GM23338 (cell line): Measurements from ENCODE around the gene GTF2E1. TPM values are rescaled to one million over a fixed set of nuclear protein-coding genes. Genes with fewer than 3 reads are reported as not detected.

ENCODE experiments used
- ATAC-seq: fragments of 200-7000 bp; cut with Tn5 transposase; 3 replicates; pipeline ENCODE4 v1.9.1; 2020
- DNase-seq: peaks from one replicate; pipeline ENCODE4 v3.0.0-alpha.2; 2015; ENCODE audit warnings: low spot score
- H2AFZ ChIP-seq: fragments of 200-600 bp; sonication (generic); 2 replicates; pipeline ENCODE4 v1.8.0; 2016; ENCODE audit warnings: antibody characterized with exemption, mild to moderate bottlenecking, moderate library complexity
- H3F3A ChIP-seq: fragments of 200-600 bp; sonication (generic); replicated peaks from 2 replicates; pipeline ENCODE4 v1.8.0; 2017; ENCODE audit warnings: antibody characterized with exemption, mixed run types, low read depth
- H3K27ac ChIP-seq: fragments of 200-600 bp; sonication (generic); 2 replicates; pipeline ENCODE4 v1.6.1; 2016; ENCODE audit warnings: low read depth
- H3K27me3 ChIP-seq: fragments of 200-600 bp; sonication (generic); 2 replicates; pipeline ENCODE4 v1.8.0; 2016; ENCODE audit warnings: mild to moderate bottlenecking, mixed run types, moderate library complexity; ENCODE audit not compliant: insufficient read depth
- H3K36me3 ChIP-seq: fragments of 200-600 bp; sonication (generic); 2 replicates; pipeline ENCODE4 v1.8.0; 2016; ENCODE audit warnings: mild to moderate bottlenecking; ENCODE audit not compliant: insufficient read depth
- H3K4me1 ChIP-seq: fragments of 200-600 bp; sonication (generic); 2 replicates; pipeline ENCODE4 v1.8.0; 2016; ENCODE audit warnings: mild to moderate bottlenecking, moderate library complexity; ENCODE audit not compliant: insufficient read depth
- H3K4me2 ChIP-seq: fragments of 200-600 bp; sonication (generic); 2 replicates; pipeline ENCODE4 v1.7.1; 2017; ENCODE audit warnings: mixed run types
- H3K4me3 ChIP-seq: fragments of 200-600 bp; sonication (generic); 2 replicates; pipeline ENCODE4 v1.6.1; 2016; ENCODE audit warnings: mixed run types
- H3K79me2 ChIP-seq: fragments of 200-600 bp; sonication (generic); replicated peaks from 2 replicates; pipeline ENCODE4 v1.8.0; 2017; ENCODE audit warnings: mild to moderate bottlenecking; ENCODE audit not compliant: insufficient read depth
- H3K9me2 ChIP-seq: fragments of 200-600 bp; sonication (generic); 2 replicates; pipeline ENCODE4 v1.8.0; 2017; ENCODE audit not compliant: insufficient read depth
- H4K20me1 ChIP-seq: fragments of 200-600 bp; sonication (generic); replicated peaks from 2 replicates; pipeline ENCODE4 v1.8.0; 2017; ENCODE audit warnings: mild to moderate bottlenecking; ENCODE audit not compliant: insufficient read depth
- H3K27ac Mint-ChIP-seq: 2 replicates; pipeline ENCODE4 v1.8.0; 2020; ENCODE audit warnings: inconsistent platforms, mild to moderate bottlenecking, moderate library complexity, mixed read lengths
- H3K27me3 Mint-ChIP-seq: 3 replicates; pipeline ENCODE4 v1.8.0; 2022; ENCODE audit warnings: low read depth, mild to moderate bottlenecking, moderate library complexity, mixed read lengths, inconsistent platforms; ENCODE audit not compliant: insufficient read depth, poor library complexity
- H3K36me3 Mint-ChIP-seq: 3 replicates; pipeline ENCODE4 v1.8.0; 2021; ENCODE audit warnings: low read depth, mild to moderate bottlenecking, inconsistent platforms, moderate library complexity, mixed read lengths
- H3K4me1 Mint-ChIP-seq: 3 replicates; pipeline ENCODE4 v1.8.0; 2020; ENCODE audit warnings: mild to moderate bottlenecking, inconsistent platforms, mixed read lengths
- H3K4me3 Mint-ChIP-seq: 3 replicates; pipeline ENCODE4 v1.8.0; 2021; ENCODE audit warnings: moderate library complexity, mild to moderate bottlenecking, inconsistent platforms, mixed read lengths
- H3K9me3 Mint-ChIP-seq: 3 replicates; pipeline ENCODE4 v1.8.0; 2020; ENCODE audit warnings: moderate library complexity, mild to moderate bottlenecking, inconsistent platforms, mixed read lengths
- CREB1 ChIP-seq: fragments of 250-450 bp; sonication (Bioruptor Pico); IDR thresholded peaks from 2 replicates; pipeline ENCODE4 v1.5.0; 2020; ENCODE audit warnings: low read depth, mild to moderate bottlenecking, moderate library complexity
- CTCF ChIP-seq, 2 experiments: fragments of 200-600 bp in 1 of 2; sonication (generic) in 1 of 2; conservative IDR thresholded peaks; 2 replicates each; pipeline versions ENCODE4 v1.5.1 to v1.6.1; 2016 to 2017; ENCODE audit warnings: antibody characterized with exemption in 2 of 2, low read depth in 2 of 2, mild to moderate bottlenecking in 2 of 2, moderate library complexity in 1 of 2
- ETS1 ChIP-seq: IDR thresholded peaks from 2 replicates; pipeline ENCODE4 v1.6.1; 2016; ENCODE audit warnings: antibody characterized with exemption
- EZH2 ChIP-seq: fragments of 200-600 bp; sonication (generic); IDR thresholded peaks from one replicate; pipeline ENCODE4 v1.8.0; 2017; ENCODE audit warnings: antibody characterized with exemption, mild to moderate bottlenecking, low read depth; ENCODE audit not compliant: unreplicated experiment
- EZH2phosphoT487 ChIP-seq: fragments of 200-600 bp; sonication (generic); IDR thresholded peaks from one replicate; pipeline ENCODE4 v1.8.1; 2018; ENCODE audit warnings: antibody characterized with exemption; ENCODE audit not compliant: unreplicated experiment
- JUNB ChIP-seq: IDR thresholded peaks from one replicate; pipeline ENCODE4 v1.6.1; 2016; ENCODE audit warnings: antibody characterized with exemption; ENCODE audit not compliant: unreplicated experiment
- NANOG ChIP-seq: IDR thresholded peaks from 2 replicates; pipeline ENCODE4 v1.6.1; 2016; ENCODE audit warnings: antibody characterized with exemption, borderline replicate concordance
- POLR2AphosphoS5 ChIP-seq: IDR thresholded peaks from 2 replicates; pipeline ENCODE4 v1.6.1; 2016; ENCODE audit warnings: antibody characterized with exemption, low read depth
- REST ChIP-seq: IDR thresholded peaks from one replicate; pipeline ENCODE4 v1.6.1; 2018; ENCODE audit warnings: antibody characterized with exemption; ENCODE audit not compliant: unreplicated experiment
- STAT1 ChIP-seq: IDR thresholded peaks from one replicate; pipeline ENCODE4 v1.6.1; 2016; ENCODE audit warnings: antibody characterized with exemption; ENCODE audit not compliant: unreplicated experiment
- ZNF114 ChIP-seq: fragments of 250-450 bp; sonication (Bioruptor Pico); IDR thresholded peaks from 2 replicates; pipeline ENCODE4 v1.5.0; 2020; ENCODE audit warnings: mild to moderate bottlenecking, moderate library complexity
- ZNF331 ChIP-seq: fragments of 250-450 bp; sonication (Bioruptor Pico); IDR thresholded peaks from 2 replicates; pipeline ENCODE4 v1.5.0; 2020; ENCODE audit warnings: low read depth, mild to moderate bottlenecking, moderate library complexity
- ZNF462 ChIP-seq: fragments of 250-450 bp; sonication (Bioruptor Pico); IDR thresholded peaks from 2 replicates; pipeline ENCODE4 v1.5.0; 2020; ENCODE audit warnings: mild to moderate bottlenecking, moderate library complexity
- polyA plus RNA-seq: library from polyadenylated mRNA; unstranded; fragments of >200 nt; fragmentation: Nextera tagmentation; extraction: Ambion mirVana; gene quantifications from 2 replicates; pipeline ENCODE4 v1.2.1, GENCODE V29; 2016
- total RNA-seq: library from RNA; depleted of rRNA; stranded (reverse); fragments of >200 nt; shearing (Covaris generic); gene quantifications from 2 replicates; pipeline ENCODE4 v1.2.3, GENCODE V29; 2014

GTF2E1 gene
- total and polyA plus RNA-seq, 2 experiments from 2014 or later: 24.3 to 69.0 TPM

GRCh38 chr3:120831066-120831465 lies 88.5 kb downstream of the GTF2E1 start:
- Histone ChIP-seq H2AFZ (no peak overlapping the region), H3K79me2 (no peaks in the 10 kb centered on the region), H3F3A (no peaks in the 10 kb centered on the region), H3K27me3 (peaks cover 27% of the 10 kb centered on the region), H3K4me2 (no peak overlapping the region), H4K20me1 (no peaks in the 10 kb centered on the region), H3K9me2 (no peaks in the 10 kb centered on the region), H3K27ac (no peak overlapping the region), H3K36me3 (no peaks in the 10 kb centered on the region), H3K4me3 (no peak overlapping the region), H3K4me1 (peaks cover 13% of the 10 kb centered on the region)
- ATAC-seq (peak; percentile 94), DNase-seq (peak; percentile 74)
- H3K4me1 Mint-ChIP-seq: peaks cover 22% of the 10 kb centered on the region
- no peak overlapping the region for H3K4me3 Mint-ChIP-seq
- H3K27me3 Mint-ChIP-seq: no peaks in the 10 kb centered on the region
- H3K27ac Mint-ChIP-seq: no peak overlapping the region
- no peaks in the 10 kb centered on the region for H3K9me3 Mint-ChIP-seq
- TF ChIP-seq CTCF (conservative IDR thresholded peaks at IDR 0.05; ENCODE audit: low read depth in 2 of 2): no peak
- TF ChIP-seq NANOG: no peak
- no peak for TF ChIP-seq JUNB
- no peak for TF ChIP-seq ZNF331
- TF ChIP-seq ZNF462 (CRISPR knock-in tag): no peak
- no peak for TF ChIP-seq REST
- no peak for TF ChIP-seq ETS1
- TF ChIP-seq ZNF114 (CRISPR knock-in tag): no peak
- TF ChIP-seq EZH2: no peak
- no peak for TF ChIP-seq EZH2phosphoT487
- TF ChIP-seq CREB1: no peak
- no peak for TF ChIP-seq POLR2AphosphoS5
- TF ChIP-seq STAT1: no peak
- no peaks in the 10 kb centered on the region for H3K36me3 Mint-ChIP-seq
